Inflammatory macrophage treated with lipopolysaccharide for 4 hours (primary cell): ENCODE results near the gene PACSIN1.

Experiments used
- DNase-seq: peaks from one replicate; pipeline ENCODE4 v3.0.0-alpha.2; 2020

PACSIN1 gene

DNA sequence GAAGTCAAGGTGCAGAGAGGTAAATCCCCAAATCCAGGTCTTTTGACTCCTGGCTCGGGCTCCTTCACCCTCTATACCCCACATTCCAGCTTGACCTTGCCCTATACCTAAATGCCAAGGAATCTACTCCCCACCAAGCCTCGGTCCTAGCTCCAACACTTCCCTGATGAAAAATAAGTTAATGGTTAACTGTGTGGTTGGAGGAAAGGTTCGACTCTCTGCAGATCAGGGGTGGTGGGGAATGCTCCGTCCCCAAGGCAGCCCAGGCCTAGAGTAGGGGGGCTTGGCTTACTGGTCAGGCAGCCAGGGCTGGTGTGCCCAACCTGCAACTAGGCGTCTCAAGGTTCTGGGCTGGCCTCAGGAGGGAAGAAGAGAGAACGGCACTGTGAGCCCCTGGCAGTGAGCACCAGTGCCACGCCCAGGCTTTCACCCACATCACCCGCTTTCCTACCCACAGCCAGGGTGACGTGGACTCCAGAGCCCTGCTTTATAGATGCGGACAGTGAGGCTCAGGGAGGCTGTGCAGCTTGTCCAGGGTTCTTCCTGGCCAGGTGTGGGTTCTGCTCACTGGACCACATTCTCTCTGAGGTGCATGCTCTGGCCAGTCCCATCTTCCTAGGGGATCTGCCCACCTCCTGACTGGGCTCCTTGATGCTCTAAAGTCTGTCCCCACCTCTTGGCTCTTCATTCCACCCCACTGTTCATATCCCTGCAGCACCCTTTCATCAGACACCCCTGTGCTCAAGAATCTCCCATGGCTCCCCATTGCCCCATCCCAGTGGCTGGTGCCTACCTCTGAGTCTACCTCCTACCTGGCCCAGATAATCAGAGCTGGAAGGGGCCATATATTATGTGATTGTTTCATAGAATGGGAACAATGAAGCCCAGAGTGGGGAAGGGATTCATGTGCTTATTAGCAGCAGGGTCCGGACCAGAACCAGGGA is 82.1 kb downstream of the PACSIN1 start:
- DNase-seq, result no peak

- DNase-seq, result no peak
Measured at GRCh38 chr6:34549026-34549803, 83.3 kb downstream of the PACSIN1 start.

- no peak for DNase-seq
Measured at GRCh38 chr6:34549804-34550202, 83.9 kb downstream of the PACSIN1 start.

GRCh38 chr6:34551720-34552119 is 85.8 kb downstream of the PACSIN1 start:
- no peak for DNase-seq

DNA sequence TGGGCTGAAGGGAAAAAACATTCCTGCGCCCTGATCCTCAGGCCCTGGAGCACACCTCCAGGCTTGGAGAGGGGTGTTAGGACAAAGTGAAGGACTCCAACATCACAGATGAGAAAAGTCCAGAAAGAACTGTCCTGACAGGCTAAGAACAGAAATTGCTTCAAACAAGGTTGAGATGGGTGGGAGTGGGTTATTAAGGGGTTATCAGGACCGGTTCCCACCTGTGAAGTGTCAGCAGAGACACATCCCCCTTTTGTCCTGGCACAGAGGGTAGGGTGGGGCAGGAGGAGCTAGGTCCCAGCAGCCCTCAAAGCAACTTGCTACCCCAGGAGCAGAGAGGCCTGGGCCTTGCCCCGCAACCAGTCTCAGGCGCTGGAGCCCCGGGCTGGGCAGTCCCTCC is 86.7 kb downstream of the PACSIN1 start:
- no peak for DNase-seq

DNA sequence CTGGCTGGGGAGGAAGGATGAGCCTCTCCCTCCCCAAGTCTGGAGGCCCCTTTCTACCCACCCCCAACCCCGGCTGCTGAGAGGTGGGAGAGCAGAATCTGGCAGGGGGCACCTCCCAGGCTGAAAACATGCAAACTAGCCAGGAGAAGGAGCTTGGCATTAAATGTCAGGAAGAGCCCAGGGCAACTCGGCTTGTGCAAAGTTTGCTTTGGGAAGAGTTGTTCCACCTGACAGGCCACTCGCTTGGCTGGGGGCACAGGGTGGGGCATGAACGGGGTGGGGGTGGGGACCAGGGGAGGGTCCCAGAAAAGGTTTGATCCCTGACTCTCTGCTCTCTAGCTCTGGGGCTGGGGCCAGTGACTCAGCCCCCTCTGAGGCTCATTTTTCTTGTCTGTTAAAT is 87.3 kb downstream of the PACSIN1 start:
- no peak for DNase-seq

DNA sequence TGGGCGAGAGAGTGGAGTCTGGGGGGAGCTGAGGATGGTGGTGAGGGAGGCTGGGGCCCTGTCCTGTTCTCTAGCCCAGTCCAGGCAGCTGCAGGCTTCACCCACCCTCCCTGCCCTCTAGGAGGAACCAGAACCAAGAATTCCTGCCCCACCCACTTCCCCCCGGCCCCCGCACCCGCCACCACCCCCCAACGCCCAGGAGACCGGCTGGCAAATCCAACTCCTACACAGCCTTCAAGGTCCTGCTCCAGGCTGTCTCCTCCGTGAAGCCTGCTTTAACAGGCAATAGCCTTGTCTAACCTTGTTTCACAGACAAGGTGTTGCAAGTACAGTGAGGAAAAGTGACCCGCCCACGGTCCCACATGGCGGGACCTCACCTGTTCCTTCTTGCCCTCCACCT is 87.9 kb downstream of the PACSIN1 start:
- DNase-seq, result no peak

GRCh38 chr6:34554291-34555006 is 88.6 kb downstream of the PACSIN1 start:
- no peak for DNase-seq

GRCh38 chr6:34555007-34555322 is 89.1 kb downstream of the PACSIN1 start:
- no peak for DNase-seq

DNA sequence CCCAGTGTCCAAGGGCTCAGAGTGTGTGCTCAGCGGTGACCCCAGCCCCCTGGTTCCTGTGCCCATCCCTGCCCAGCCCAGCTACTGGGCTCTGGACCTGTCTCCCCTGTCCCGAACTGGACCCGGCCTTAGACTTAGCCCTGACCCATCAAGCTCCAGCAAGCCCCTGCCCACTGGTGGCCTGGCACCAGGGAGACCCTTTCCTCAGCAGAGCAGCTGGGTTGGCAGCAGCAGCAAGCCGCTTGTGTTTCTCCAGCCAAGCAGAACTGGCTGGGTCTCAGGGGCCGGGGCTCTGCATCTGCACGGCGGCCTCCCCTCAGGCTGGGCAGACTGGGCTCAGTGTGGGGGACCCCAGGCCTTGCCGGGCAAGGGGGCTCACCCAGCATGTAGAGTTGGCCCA is 89.5 kb downstream of the PACSIN1 start:
- no peak for DNase-seq

DNA sequence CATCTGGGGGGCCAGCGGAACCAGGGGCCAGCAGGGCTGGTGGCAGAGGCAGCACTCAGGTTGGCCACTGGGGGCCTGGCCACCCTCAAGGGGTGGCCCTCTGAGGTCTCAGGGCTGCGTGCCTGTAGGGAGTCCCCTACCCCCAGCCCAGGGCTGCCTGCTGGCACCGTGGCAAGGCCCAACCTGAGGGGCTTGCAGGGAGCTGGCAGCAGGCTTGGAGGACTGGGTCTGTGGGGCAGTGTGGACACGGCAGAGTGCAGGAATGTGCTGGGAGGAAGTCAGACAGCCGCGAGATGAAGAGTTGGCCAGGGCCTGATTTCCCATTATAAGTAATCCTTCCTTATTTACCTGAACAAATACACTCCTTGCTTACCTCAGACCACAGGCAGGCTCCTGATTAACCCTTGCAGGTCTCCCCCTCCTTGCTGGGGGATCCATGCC is 90.2 kb downstream of the PACSIN1 start, which contains the start of gene SPDEF:
Gene SPDEF (minus strand): TSS at position 299 of the 441 bp plus-strand sequence. CDS start 11,874 bp downstream, outside the sequence.
- DNase-seq, result no peak

GRCh38 chr6:34556493-34556892 is 90.6 kb downstream of the PACSIN1 start:
- no peak for DNase-seq

GRCh38 chr6:34557228-34557627 is 91.4 kb downstream of the PACSIN1 start:
- no peak for DNase-seq

DNA sequence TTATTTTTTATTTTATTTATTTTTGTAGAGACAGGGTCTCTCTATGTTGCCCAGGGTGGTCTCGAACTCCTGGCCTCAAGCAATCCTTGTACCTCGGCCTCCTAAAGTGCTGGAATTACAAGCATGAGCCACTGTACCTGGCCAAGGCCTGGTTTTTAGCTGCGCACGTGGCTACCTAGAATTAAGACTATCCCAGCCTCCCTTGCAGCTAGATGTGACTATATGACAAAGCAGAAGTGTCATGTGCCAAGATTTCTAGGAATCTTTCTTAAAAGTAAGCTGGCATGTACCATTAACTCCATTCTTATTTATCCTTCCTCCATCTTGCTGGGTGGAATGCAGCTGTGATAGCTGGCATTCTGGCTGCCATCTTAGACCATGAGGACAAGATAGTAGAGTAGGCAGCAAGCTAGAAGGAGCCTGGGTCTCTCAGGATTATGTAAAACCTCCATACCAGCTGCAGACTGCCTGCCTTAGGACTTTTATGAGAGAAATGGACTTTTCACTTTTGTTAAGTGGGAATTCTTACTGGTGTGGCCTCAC is 92.4 kb downstream of the PACSIN1 start:
- no peak for DNase-seq

DNA sequence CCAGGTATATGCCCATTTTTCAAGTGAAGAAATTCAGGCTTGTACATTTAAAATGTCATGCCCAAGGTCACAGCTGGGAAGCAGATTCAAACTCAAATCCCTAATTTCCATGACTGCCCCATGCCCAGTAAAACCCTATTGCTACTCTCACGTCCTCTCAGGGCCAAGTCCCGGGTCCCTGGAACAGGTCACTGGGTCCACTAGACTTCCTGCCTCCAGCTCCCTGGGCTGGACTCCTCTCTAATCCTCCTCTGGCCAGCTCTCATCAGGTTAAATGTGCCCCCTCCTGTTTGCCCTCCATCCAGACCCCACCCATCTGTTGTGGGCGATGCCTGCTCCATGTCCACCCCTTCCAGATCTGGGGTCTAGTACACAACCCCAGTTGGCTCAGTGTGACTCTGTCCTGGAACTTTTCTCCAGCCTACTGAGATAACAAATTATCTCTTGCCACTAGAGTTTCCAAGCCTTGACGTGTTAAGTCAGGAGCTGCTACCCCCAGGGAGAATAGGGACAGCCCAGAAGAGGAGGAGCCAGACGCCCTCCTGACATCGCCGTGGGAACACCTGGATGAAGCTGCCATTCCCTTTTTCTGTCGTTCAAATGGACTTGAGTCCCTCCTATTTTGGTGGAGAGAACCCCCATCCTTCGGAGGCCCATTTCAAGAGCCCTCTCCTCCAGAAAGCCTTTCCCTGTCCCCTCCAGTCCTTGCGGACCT is 93.9 kb downstream of the PACSIN1 start:
- DNase-seq, result no peak

DNA sequence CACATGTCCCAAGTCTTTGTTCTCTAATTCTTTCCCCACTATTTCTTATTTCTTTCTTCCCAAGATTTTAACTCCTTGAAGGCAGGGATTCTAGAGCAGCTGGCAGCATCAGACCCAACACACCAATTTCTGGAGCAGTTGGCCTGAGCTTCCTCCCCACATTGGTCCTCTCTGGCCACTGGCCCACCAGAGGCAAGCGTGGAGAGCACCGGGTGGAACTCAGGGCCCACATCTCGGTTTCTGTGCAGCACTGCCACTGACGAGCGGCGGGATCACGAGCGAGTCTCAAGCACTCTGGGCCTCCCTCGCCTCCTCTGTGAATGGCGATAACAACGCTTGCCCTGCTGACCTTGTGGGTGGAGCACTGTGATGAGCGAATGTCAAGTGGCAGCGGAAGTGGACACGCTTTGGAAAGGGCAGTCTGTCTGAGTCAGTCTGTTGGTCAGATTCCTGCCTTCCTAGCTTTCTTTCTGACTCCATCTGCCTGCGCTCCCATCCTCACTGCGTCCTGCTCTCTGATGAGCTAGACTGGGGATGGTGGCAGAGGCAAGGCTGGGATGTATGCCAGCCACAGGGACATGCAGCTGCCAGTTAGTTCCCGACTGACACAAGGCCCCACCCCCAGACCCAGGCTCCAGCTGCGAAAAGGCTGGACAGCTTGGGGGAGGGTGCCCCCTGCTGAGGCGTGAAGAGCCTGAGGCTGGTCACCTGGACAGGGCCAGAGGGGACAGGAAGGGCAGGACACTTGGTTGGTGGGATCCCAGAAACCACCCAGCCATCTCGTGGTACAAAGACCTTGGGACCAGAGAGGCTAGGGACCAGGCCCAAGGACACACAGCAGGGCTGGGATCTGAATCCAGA is 94.7 kb downstream of the PACSIN1 start:
- no peak for DNase-seq

- DNase-seq, result no peak
Measured at GRCh38 chr6:34561227-34561530, 95.3 kb downstream of the PACSIN1 start.

- DNase-seq, result no peak
Measured at GRCh38 chr6:34562350-34562749, 96.5 kb downstream of the PACSIN1 start.

GRCh38 chr6:34562861-34563512 is 97.1 kb downstream of the PACSIN1 start:
- no peak for DNase-seq

- no peak for DNase-seq
Measured at GRCh38 chr6:34563513-34563870, 97.6 kb downstream of the PACSIN1 start.

- DNase-seq, result no peak
Measured at GRCh38 chr6:34564181-34564580, 98.3 kb downstream of the PACSIN1 start.
